ENCODE measurements around the gene ARMC12. TPM values are rescaled to one million over a fixed set of nuclear protein-coding genes. Genes with fewer than 3 reads are reported as not detected.
A peak's percentile ranks its signal among the peaks of the same experiment; 100 is the strongest.

The ARMC12 gene
- total RNA-seq, 2 experiments from 2014 or later = 1.0 to 1.1 TPM

- no peak for TF ChIP-seq CTCF (IDR thresholded peaks at IDR 0.05)
- ChIA-PET CTCF (no interaction called here), POLR2A (no interaction called here)
- peaks cover 27% of the 10 kb centered on the region for H3K27me3 Mint-ChIP-seq
- H3K9me3 Mint-ChIP-seq = no peaks in the 10 kb centered on the region
- peak; percentile 14 for DNase-seq
- ATAC-seq = peak; percentile 34
- H3K4me3 Mint-ChIP-seq = peak within 1 kb of the TSS; percentile 26
- intact Hi-C loops (cut with micrococcal nuclease) = no loop called here
- H3K36me3 Mint-ChIP-seq (ENCODE audit: low read depth) = no peaks in the 10 kb centered on the region
- no peak within 1 kb of the TSS for H3K27ac Mint-ChIP-seq
- no peaks in the 10 kb centered on the region for H3K4me1 Mint-ChIP-seq (ENCODE audit: low read depth)
These were observed 39.8 kb downstream of the ARMC12 start, which contains the start of gene CLPSL2 for GRCh38 chr6:35776364-35777215. TSS of gene CLPSL2 (plus strand) at chr6:35776598. CDS start at chr6:35776619, 21 bp downstream.

GRCh38 chr6:35777356-35778102 lies 40.7 kb downstream of the ARMC12 start:
- CTCF ChIA-PET = no interaction called here
- ATAC-seq (no peak), DNase-seq (no peak)
- POLR2A ChIA-PET = no interaction called here
- TF ChIP-seq CTCF (IDR thresholded peaks at IDR 0.05) = no peak
- peaks cover 24% of the 10 kb centered on the region for H3K27me3 Mint-ChIP-seq
- no peaks in the 10 kb centered on the region for H3K4me1 Mint-ChIP-seq (ENCODE audit: low read depth)
- no peaks in the 10 kb centered on the region for H3K36me3 Mint-ChIP-seq (ENCODE audit: low read depth)
- no peaks in the 10 kb centered on the region for H3K9me3 Mint-ChIP-seq
- intact Hi-C loops (cut with micrococcal nuclease) = no loop called here
- no peak overlapping the region for H3K4me3 Mint-ChIP-seq
- H3K27ac Mint-ChIP-seq = no peak overlapping the region

- H3K27me3 Mint-ChIP-seq = peaks cover 24% of the 10 kb centered on the region
- TF ChIP-seq CTCF (IDR thresholded peaks at IDR 0.05) = no peak
- POLR2A ChIA-PET = interaction anchor here (1.0 kb wide), 1 partner anchor 18 kb away, joined by 3 read pairs; no protein-coding TSS in a partner anchor
- H3K9me3 Mint-ChIP-seq = no peaks in the 10 kb centered on the region
- ATAC-seq (no peak), DNase-seq (no peak)
- H3K4me1 Mint-ChIP-seq (ENCODE audit: low read depth) = no peaks in the 10 kb centered on the region
- intact Hi-C loops (cut with micrococcal nuclease) = no loop called here
- CTCF ChIA-PET = no interaction called here
- H3K36me3 Mint-ChIP-seq (ENCODE audit: low read depth) = no peaks in the 10 kb centered on the region
- H3K4me3 Mint-ChIP-seq = no peak overlapping the region
- H3K27ac Mint-ChIP-seq = no peak overlapping the region
These were observed 41.6 kb downstream of the ARMC12 start for GRCh38 chr6:35778437-35778836.

- Mint-ChIP-seq H3K4me1 (ENCODE audit: low read depth) (no peaks in the 10 kb centered on the region), H3K9me3 (no peaks in the 10 kb centered on the region), H3K27ac (no peak within 1 kb of the TSS), H3K27me3 (peaks cover 22% of the 10 kb centered on the region), H3K4me3 (no peak within 1 kb of the TSS), H3K36me3 (ENCODE audit: low read depth) (no peaks in the 10 kb centered on the region)
- POLR2A ChIA-PET = no interaction called here
- intact Hi-C loops (cut with micrococcal nuclease) = no loop called here
- no peak for TF ChIP-seq CTCF (IDR thresholded peaks at IDR 0.05)
- ATAC-seq (no peak), DNase-seq (no peak)
- CTCF ChIA-PET = no interaction called here
These were observed 43.9 kb downstream of the ARMC12 start, which contains the start of gene CLPSL1 for GRCh38 chr6:35780719-35781118. TSS of gene CLPSL1 (plus strand) at chr6:35781019. CDS start at chr6:35781111, 92 bp downstream.

GRCh38 chr6:35781290-35781689 lies 44.5 kb downstream of the ARMC12 start:
- DNase-seq (no peak), ATAC-seq (no peak)
- ChIA-PET POLR2A (no interaction called here), CTCF (no interaction called here)
- H3K36me3 Mint-ChIP-seq (ENCODE audit: low read depth) = no peaks in the 10 kb centered on the region
- H3K27ac Mint-ChIP-seq = no peak overlapping the region
- H3K27me3 Mint-ChIP-seq = peaks cover 20% of the 10 kb centered on the region
- no peak for TF ChIP-seq CTCF (IDR thresholded peaks at IDR 0.05)
- H3K9me3 Mint-ChIP-seq = no peaks in the 10 kb centered on the region
- intact Hi-C loops (cut with micrococcal nuclease) = no loop called here
- H3K4me3 Mint-ChIP-seq = no peak overlapping the region
- H3K4me1 Mint-ChIP-seq (ENCODE audit: low read depth) = no peaks in the 10 kb centered on the region

All from activated CD8-positive, alpha-beta T cell treated with anti-CD3 and anti-CD28 coated beads for 36 hours (primary cell).